Right lobe of liver (tissue), 6 donors: Measurements from ENCODE around the gene LRRC71. TPM values are rescaled to one million over a fixed set of nuclear protein-coding genes. Genes with fewer than 3 reads are reported as not detected.

Source experiments
- ATAC-seq, 4 donors: fragments of 200-7000 bp; cut with Tn5 transposase; one replicate each; pipeline ENCODE4 v1.9.1; 2020; ENCODE audit warnings: mild to moderate bottlenecking in 4 of 4, moderate library complexity in 4 of 4
- DNase-seq, 3 donors: peaks; one replicate each; pipeline ENCODE4 v3.0.0-alpha.2; 2020
- H3K27ac ChIP-seq, 3 donors: fragments of 200-600 bp; one replicate each; pipeline ENCODE4 v1.8.0; 2022
- H3K27me3 ChIP-seq, 2 donors: fragments of 200-600 bp; one replicate each; pipeline ENCODE4 v1.8.0; 2022
- H3K36me3 ChIP-seq, 4 donors: fragments of 200-600 bp; sonication (generic) in 1 of 4; one replicate each; pipeline versions ENCODE4 v1.5.1 to v1.8.0; 2017 to 2022; ENCODE audit warnings: control low read depth in 1 of 4
- H3K4me1 ChIP-seq, 4 donors: fragments of 200-600 bp; sonication (generic) in 1 of 4; one replicate each; pipeline versions ENCODE4 v1.5.1 to v1.8.0; 2017 to 2022; ENCODE audit warnings: control low read depth in 1 of 4
- H3K4me3 ChIP-seq, 3 donors: fragments of 200-600 bp; one replicate each; pipeline ENCODE4 v1.8.0; 2022
- H3K9me3 ChIP-seq, 4 donors: fragments of 200-600 bp; sonication (generic) in 1 of 4; one replicate each; pipeline versions ENCODE4 v1.5.1 to v1.8.0; 2017 to 2022; ENCODE audit warnings: control low read depth in 1 of 4
- POLR2A ChIP-seq: fragments of 450-650 bp; IDR thresholded peaks from one replicate; pipeline ENCODE4 v1.6.1; 2017; ENCODE audit warnings: antibody characterized with exemption, mild to moderate bottlenecking
- whole genome bisulfite sequencing: methylation state at CpG from one replicate; pipeline ENCODE4 v1.1.6; 2018; ENCODE audit warnings: low coverage, low lambda C conversion rate; ENCODE audit not compliant: insufficient coverage; ENCODE audit errors: missing lambda C conversion rate; 5-methylcytosine and 5-hydroxymethylcytosine counted together
- intact Hi-C, 2 donors: fragments of 100-400 bp; cut with DNase I; formaldehyde crosslinking; loops; one replicate each; pipeline versions ENCODE4 v1.11.2 to v1.14.1; 2022
- total RNA-seq, 6 experiments: library from RNA; depleted of rRNA in 2 of 6; stranded (reverse); fragments of >200 nt in 2 of 6; fragmentation: NEBNext Ultra II Directional in 3 of 6; extraction: Animal tissue kit (Norgen Biotek cat#: 25700) in 3 of 6; gene quantifications; one replicate each; pipeline versions ENCODE4 v1.1.0 to v1.2.4, GENCODE V29; 2016 to 2023
- TF ChIP-seq, protein P1 (sequence below), 4 donors: fragments of 200-600 bp in 3 of 4; fragments of 450-650 bp in 1 of 4; IDR thresholded peaks; one replicate each; pipeline versions ENCODE4 v1.5.1 to v1.8.0; 2016 to 2022; ENCODE audit warnings: antibody characterized with exemption in 4 of 4, mild to moderate bottlenecking in 2 of 4
- donor health status: DM: no; HTN: yes; CAD: no.
- donor health status: DM: no; HTN: no; CAD: no.
- donor health status: DM: no; HTN: no; CAD: no.
- donor health status: DM: no; HTN: yes; CAD: no.
- donor health status: DM: no; HTN: yes; CAD: no.

Gene LRRC71
- total RNA-seq, 6 experiments from 2014 or later, result 0.12 to 0.20 TPM; not detected in 4

- WGBS, result no CpG with 5 or more reads among the region's 2 CpGs
- no peak for ATAC-seq
- no peak for TF ChIP-seq POLR2A
- TF ChIP-seq, protein P1, sequence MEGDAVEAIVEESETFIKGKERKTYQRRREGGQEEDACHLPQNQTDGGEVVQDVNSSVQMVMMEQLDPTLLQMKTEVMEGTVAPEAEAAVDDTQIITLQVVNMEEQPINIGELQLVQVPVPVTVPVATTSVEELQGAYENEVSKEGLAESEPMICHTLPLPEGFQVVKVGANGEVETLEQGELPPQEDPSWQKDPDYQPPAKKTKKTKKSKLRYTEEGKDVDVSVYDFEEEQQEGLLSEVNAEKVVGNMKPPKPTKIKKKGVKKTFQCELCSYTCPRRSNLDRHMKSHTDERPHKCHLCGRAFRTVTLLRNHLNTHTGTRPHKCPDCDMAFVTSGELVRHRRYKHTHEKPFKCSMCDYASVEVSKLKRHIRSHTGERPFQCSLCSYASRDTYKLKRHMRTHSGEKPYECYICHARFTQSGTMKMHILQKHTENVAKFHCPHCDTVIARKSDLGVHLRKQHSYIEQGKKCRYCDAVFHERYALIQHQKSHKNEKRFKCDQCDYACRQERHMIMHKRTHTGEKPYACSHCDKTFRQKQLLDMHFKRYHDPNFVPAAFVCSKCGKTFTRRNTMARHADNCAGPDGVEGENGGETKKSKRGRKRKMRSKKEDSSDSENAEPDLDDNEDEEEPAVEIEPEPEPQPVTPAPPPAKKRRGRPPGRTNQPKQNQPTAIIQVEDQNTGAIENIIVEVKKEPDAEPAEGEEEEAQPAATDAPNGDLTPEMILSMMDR (IDR thresholded peaks at IDR 0.05), result no peak
- no peaks in the 10 kb centered on the region for H3K27me3 ChIP-seq
- no peaks in the 10 kb centered on the region for H3K4me1 ChIP-seq
- H3K4me3 ChIP-seq, result no peak overlapping the region
- intact Hi-C loops, result no loop called here
- H3K9me3 ChIP-seq, result no peaks in the 10 kb centered on the region
- peak in 1 of 3 donors; percentile 33 for DNase-seq
- H3K27ac ChIP-seq, result no peak overlapping the region
- no peaks in the 10 kb centered on the region for H3K36me3 ChIP-seq
These were observed 8.1 kb upstream of the LRRC71 start for GRCh38 chr1:156912310-156912709.

GRCh38 chr1:156912861-156913808, 7.3 kb upstream of the LRRC71 start:
- ATAC-seq (peak; percentile 28 to 78 (median 68)), DNase-seq (peak; percentile 60 to 65 (median 65))
- H3K4me1 ChIP-seq, result no peaks in the 10 kb centered on the region
- H3K9me3 ChIP-seq, result no peaks in the 10 kb centered on the region
- TF ChIP-seq, protein P1 (IDR thresholded peaks at IDR 0.05), result no peak
- TF ChIP-seq POLR2A, result no peak
- intact Hi-C loops, result no loop called here
- H3K27ac ChIP-seq, result no peak overlapping the region
- no peak overlapping the region for H3K4me3 ChIP-seq
- H3K27me3 ChIP-seq, result no peaks in the 10 kb centered on the region
- WGBS, result 51% methylated on average over 12 of the region's 24 CpGs
- no peaks in the 10 kb centered on the region for H3K36me3 ChIP-seq

DNA sequence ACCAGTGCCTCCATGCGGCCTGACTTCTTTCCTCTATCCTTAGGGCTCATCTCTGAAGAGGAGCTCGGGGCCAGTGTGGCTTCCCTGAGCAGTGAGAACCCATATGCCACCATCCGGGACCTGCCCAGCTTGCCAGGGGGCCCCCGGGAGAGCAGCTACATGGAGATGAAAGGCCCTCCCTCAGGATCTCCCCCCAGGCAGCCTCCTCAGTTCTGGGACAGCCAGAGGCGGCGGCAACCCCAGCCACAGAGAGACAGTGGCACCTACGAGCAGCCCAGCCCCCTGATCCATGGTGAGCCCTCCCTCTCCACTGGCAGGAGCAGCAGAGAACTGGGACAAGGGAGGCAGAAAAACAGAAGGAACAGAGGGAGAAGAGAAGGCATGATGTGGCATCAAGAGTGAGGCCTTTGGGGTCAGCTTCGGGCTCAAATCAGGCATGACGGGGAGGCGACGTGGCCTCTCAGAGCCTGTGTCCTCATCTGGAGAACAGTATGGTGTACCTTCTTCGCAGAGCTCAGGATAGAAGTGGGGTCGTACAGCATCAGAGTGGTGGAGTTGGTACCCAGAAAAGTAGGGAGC, 6.5 kb upstream of the LRRC71 start:
- H3K36me3 ChIP-seq, result no peaks in the 10 kb centered on the region

DNA sequence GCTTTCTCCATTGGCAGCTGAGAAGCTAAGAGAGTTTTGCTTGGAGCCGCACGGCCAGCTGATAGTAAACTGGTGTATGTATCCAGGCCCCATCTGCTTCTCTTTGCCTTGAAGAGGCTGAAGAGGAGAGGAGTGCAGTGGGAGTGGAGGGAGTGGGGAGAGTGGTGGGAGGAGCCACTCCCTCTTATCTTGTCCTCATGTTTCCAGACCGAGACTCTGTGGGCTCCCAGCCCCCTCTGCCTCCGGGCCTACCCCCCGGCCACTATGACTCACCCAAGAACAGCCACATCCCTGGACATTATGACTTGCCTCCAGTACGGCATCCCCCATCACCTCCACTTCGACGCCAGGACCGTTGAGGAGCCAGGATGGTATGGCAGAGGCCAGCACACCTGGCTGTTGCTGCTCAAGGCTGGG, 6.0 kb upstream of the LRRC71 start:
- Histone ChIP-seq H3K4me1 (no peaks in the 10 kb centered on the region), H3K4me3 (no peak overlapping the region), H3K9me3 (no peaks in the 10 kb centered on the region), H3K36me3 (no peaks in the 10 kb centered on the region), H3K27me3 (no peaks in the 10 kb centered on the region), H3K27ac (no peak overlapping the region)
- ATAC-seq, result no peak
- 77% methylated on average over 3 of the region's 9 CpGs for WGBS
- peak in 1 of 3 donors; percentile 19 for DNase-seq
- TF ChIP-seq POLR2A, result no peak
- TF ChIP-seq, protein P1 (IDR thresholded peaks at IDR 0.05), result no peak
- intact Hi-C loops, result no loop called here

More for the DNA sequence above, 6.5 kb upstream of the LRRC71 start:
- DNase-seq (peak in 1 of 3 donors; percentile 44), ATAC-seq (no peak)
- no peak overlapping the region for H3K4me3 ChIP-seq
- H3K9me3 ChIP-seq, result no peaks in the 10 kb centered on the region
- TF ChIP-seq POLR2A, result no peak
- TF ChIP-seq, protein P1 (IDR thresholded peaks at IDR 0.05), result no peak
- H3K4me1 ChIP-seq, result no peaks in the 10 kb centered on the region
- H3K27me3 ChIP-seq, result no peaks in the 10 kb centered on the region
- 74% methylated on average over 3 of the region's 13 CpGs for WGBS
- no peak overlapping the region for H3K27ac ChIP-seq
- intact Hi-C loops, result no loop called here
